AG04449 (cell line): ENCODE results near the gene GAL3ST2.
"Not testable (repeated sequence)": the region's sequence is repeated elsewhere in the genome, so short reads cannot be mapped to it uniquely, and the experiment has no call there.

ENCODE experiments used
- CTCF ChIA-PET: fragments of 350-600 bp; formaldehyde crosslinking; extraction: SDS; loops from one replicate; lab custom pipeline; 2021; ENCODE audit warnings: antibody characterized with exemption; lab: Yijun Ruan, JAX
- POLR2A ChIA-PET: fragments of 400-600, 350-600 bp; formaldehyde crosslinking; extraction: SDS; loops from one replicate; lab custom pipeline; 2020; ENCODE audit warnings: antibody characterized with exemption, inconsistent platforms; lab: Yijun Ruan, JAX
- DNase-seq: peaks from one replicate; pipeline ENCODE4 v3.0.0-alpha.2; 2010; ENCODE audit warnings: low read depth, low spot score
- H3K4me3 ChIP-seq: 2 replicates; pipeline ENCODE4 v1.5.1; 2011; ENCODE audit warnings: low read depth, mild to moderate bottlenecking, control low read depth, low read length
- CTCF ChIP-seq: IDR thresholded peaks from one replicate; pipeline ENCODE4 v1.5.1; 2011; ENCODE audit warnings: mild to moderate bottlenecking, moderate library complexity, low read length, control low read depth, inconsistent platforms; ENCODE audit not compliant: insufficient read depth; ENCODE audit errors: missing control alignments

GAL3ST2 gene

GRCh38 chr2:241780939-241781569 lies 4.4 kb downstream of the GAL3ST2 start:
- H3K4me3 ChIP-seq, result no peak overlapping the region
- CTCF ChIA-PET, result no interaction called here
- DNase-seq, result no peak
- TF ChIP-seq CTCF, result no peak
- POLR2A ChIA-PET, result no interaction called here

- H3K4me3 ChIP-seq, DNase-seq, POLR2A ChIA-PET, CTCF ChIA-PET: not testable (repeated sequence)
Observed at GRCh38 chr2:241782053-241782452, 5.4 kb downstream of the GAL3ST2 start.

- DNase-seq, result no peak
- POLR2A ChIA-PET, result no interaction called here
- TF ChIP-seq CTCF, result no peak
- H3K4me3 ChIP-seq, result no peak overlapping the region
- CTCF ChIA-PET, result no interaction called here
Observed at GRCh38 chr2:241788135-241788534, 11.5 kb downstream of the GAL3ST2 start.

GRCh38 chr2:241788572-241788971 lies 11.9 kb downstream of the GAL3ST2 start:
- no peak for TF ChIP-seq CTCF
- POLR2A ChIA-PET, result no interaction called here
- no peak for DNase-seq
- H3K4me3 ChIP-seq, result no peak overlapping the region
- CTCF ChIA-PET, result no interaction called here

GRCh38 chr2:241791385-241791784 lies 14.8 kb downstream of the GAL3ST2 start:
- H3K4me3 ChIP-seq, POLR2A ChIA-PET, DNase-seq, CTCF ChIA-PET: not testable (repeated sequence)

- DNase-seq, result no peak
- ChIA-PET CTCF (no interaction called here), POLR2A (interaction anchor here (0.6 kb wide), 1 partner anchor 763 kb away, joined by 3 read pairs; no protein-coding TSS in a partner anchor)
- TF ChIP-seq CTCF, result no peak
- H3K4me3 ChIP-seq, result no peak overlapping the region
Observed at GRCh38 chr2:241793385-241793784, 16.8 kb downstream of the GAL3ST2 start.

GRCh38 chr2:241794250-241794823 lies 17.7 kb downstream of the GAL3ST2 start:
- CTCF ChIA-PET, result interaction anchor here (1.3 kb wide), 1 partner anchor 10 kb away, joined by 3 read pairs; no protein-coding TSS in a partner anchor
- no peak overlapping the region for H3K4me3 ChIP-seq
- POLR2A ChIA-PET, result no interaction called here
- TF ChIP-seq CTCF, result no peak
- DNase-seq, result no peak
